ENCODE data around the gene USP35.

GRCh38 chr11:78262238-78262637 is 73.5 kb downstream of the USP35 start:
- TF ChIP-seq CTCF (IDR thresholded peaks at IDR 0.05): no peak
- no peak for TF ChIP-seq REST (IDR thresholded peaks at IDR 0.05; ENCODE audit: insufficient read depth in 1 of 2, low read depth in 2 of 2, low read length in 1 of 2)
- TF ChIP-seq POLR2AphosphoS5 (IDR thresholded peaks at IDR 0.05; ENCODE audit: low read depth, low read length): no peak

Measured in Panc1 (cell line).